Neural cell (in vitro differentiated cells): ENCODE measurements around the gene BMPR1B.

Source experiments
- EP300 ChIP-seq: fragments of 450-650 bp; conservative IDR thresholded peaks from 2 replicates; pipeline ENCODE4 v1.6.1; 2014; ENCODE audit warnings: antibody characterized with exemption, mild to moderate bottlenecking, moderate library complexity; ENCODE audit not compliant: poor library complexity, severe bottlenecking
- EZH2 ChIP-seq: fragments of 200-600, 300-800 bp; shearing (Covaris generic), sonication (generic); IDR thresholded peaks from 2 replicates; pipeline ENCODE4 v1.6.1; 2014; ENCODE audit warnings: antibody characterized with exemption, low read length, borderline replicate concordance, mild to moderate bottlenecking; ENCODE audit not compliant: insufficient read depth, poor library complexity, severe bottlenecking
- MXI1 ChIP-seq: fragments of 450-650 bp; conservative IDR thresholded peaks from 2 replicates; pipeline ENCODE4 v1.6.1; 2014; ENCODE audit warnings: antibody characterized with exemption, mild to moderate bottlenecking; ENCODE audit not compliant: poor library complexity, severe bottlenecking
- POLR2AphosphoS5 ChIP-seq: IDR thresholded peaks from 2 replicates; pipeline ENCODE4 v1.6.1; 2012
- RAD21 ChIP-seq: fragments of 450-650 bp; conservative IDR thresholded peaks from 2 replicates; pipeline ENCODE4 v1.6.1; 2014; ENCODE audit warnings: antibody characterized with exemption, mild to moderate bottlenecking, moderate library complexity
- TF ChIP-seq, protein P1 (sequence below): fragments of 450-650 bp; IDR thresholded peaks from 2 replicates; pipeline ENCODE4 v1.5.1; 2014; ENCODE audit warnings: antibody characterized with exemption, mild to moderate bottlenecking, moderate library complexity; ENCODE audit not compliant: poor library complexity, severe bottlenecking
- TF ChIP-seq, protein P2 (sequence below): IDR thresholded peaks from 2 replicates; pipeline ENCODE4 v1.6.1; 2012; ENCODE audit warnings: borderline replicate concordance

DNA sequence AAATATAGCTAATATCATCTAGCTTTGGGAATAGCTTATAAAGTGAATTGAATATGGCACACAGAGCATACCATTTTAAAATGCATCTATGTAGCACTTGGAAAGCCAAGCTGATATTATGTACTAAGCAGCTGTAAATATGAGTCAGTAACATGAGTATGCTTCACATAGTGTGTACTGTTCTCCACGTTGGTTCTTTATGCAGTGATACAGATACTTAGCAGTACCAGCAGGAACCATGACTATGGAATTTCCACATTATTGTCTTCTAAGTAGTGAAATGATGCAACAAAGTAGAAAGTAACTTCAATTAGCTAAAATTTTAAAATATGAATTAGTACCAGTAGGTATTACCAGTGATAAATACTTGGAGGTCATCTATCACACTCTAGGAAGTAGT is 320.1 kb downstream of the BMPR1B start:
- TF ChIP-seq, protein P1, sequence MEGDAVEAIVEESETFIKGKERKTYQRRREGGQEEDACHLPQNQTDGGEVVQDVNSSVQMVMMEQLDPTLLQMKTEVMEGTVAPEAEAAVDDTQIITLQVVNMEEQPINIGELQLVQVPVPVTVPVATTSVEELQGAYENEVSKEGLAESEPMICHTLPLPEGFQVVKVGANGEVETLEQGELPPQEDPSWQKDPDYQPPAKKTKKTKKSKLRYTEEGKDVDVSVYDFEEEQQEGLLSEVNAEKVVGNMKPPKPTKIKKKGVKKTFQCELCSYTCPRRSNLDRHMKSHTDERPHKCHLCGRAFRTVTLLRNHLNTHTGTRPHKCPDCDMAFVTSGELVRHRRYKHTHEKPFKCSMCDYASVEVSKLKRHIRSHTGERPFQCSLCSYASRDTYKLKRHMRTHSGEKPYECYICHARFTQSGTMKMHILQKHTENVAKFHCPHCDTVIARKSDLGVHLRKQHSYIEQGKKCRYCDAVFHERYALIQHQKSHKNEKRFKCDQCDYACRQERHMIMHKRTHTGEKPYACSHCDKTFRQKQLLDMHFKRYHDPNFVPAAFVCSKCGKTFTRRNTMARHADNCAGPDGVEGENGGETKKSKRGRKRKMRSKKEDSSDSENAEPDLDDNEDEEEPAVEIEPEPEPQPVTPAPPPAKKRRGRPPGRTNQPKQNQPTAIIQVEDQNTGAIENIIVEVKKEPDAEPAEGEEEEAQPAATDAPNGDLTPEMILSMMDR: no peak
- no peak for TF ChIP-seq EP300
- TF ChIP-seq, protein P2, sequence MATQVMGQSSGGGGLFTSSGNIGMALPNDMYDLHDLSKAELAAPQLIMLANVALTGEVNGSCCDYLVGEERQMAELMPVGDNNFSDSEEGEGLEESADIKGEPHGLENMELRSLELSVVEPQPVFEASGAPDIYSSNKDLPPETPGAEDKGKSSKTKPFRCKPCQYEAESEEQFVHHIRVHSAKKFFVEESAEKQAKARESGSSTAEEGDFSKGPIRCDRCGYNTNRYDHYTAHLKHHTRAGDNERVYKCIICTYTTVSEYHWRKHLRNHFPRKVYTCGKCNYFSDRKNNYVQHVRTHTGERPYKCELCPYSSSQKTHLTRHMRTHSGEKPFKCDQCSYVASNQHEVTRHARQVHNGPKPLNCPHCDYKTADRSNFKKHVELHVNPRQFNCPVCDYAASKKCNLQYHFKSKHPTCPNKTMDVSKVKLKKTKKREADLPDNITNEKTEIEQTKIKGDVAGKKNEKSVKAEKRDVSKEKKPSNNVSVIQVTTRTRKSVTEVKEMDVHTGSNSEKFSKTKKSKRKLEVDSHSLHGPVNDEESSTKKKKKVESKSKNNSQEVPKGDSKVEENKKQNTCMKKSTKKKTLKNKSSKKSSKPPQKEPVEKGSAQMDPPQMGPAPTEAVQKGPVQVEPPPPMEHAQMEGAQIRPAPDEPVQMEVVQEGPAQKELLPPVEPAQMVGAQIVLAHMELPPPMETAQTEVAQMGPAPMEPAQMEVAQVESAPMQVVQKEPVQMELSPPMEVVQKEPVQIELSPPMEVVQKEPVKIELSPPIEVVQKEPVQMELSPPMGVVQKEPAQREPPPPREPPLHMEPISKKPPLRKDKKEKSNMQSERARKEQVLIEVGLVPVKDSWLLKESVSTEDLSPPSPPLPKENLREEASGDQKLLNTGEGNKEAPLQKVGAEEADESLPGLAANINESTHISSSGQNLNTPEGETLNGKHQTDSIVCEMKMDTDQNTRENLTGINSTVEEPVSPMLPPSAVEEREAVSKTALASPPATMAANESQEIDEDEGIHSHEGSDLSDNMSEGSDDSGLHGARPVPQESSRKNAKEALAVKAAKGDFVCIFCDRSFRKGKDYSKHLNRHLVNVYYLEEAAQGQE: no peak
- TF ChIP-seq EZH2: no peak
- no peak for TF ChIP-seq POLR2AphosphoS5
- no peak for TF ChIP-seq MXI1
- no peak for TF ChIP-seq RAD21
